SW480 (cell line): ENCODE data around the gene TSHZ3.

Experiments used
- DNase-seq: peaks from one replicate; pipeline ENCODE4 v3.0.0-alpha.2; 2016; ENCODE audit warnings: low spot score

Gene TSHZ3

GRCh38 chr19:31226151-31226935 is 122.9 kb downstream of the TSHZ3 start:
- no peak for DNase-seq
